ENCODE results near the gene TNS1.

- TF ChIP-seq CTCF (IDR thresholded peaks at IDR 0.05; ENCODE audit: insufficient read depth, low read length) (no peak), POLR2AphosphoS5 (IDR thresholded peaks at IDR 0.05; ENCODE audit: low read depth) (no peak), SPI1 (IDR thresholded peaks at IDR 0.05; ENCODE audit: borderline replicate concordance, low read depth) (no peak), REST (IDR thresholded peaks at IDR 0.05; ENCODE audit: insufficient replicate concordance, low read depth) (no peak), GABPA (IDR thresholded peaks at IDR 0.05; ENCODE audit: low read depth) (no peak)
These were observed 40.9 kb upstream of the TNS1 start for GRCh38 chr2:218043701-218044109.
